Ureter (tissue), 1 donor: ENCODE results near the gene ARMC8. TPM values are rescaled to one million over a fixed set of nuclear protein-coding genes. Genes with fewer than 3 reads are reported as not detected.
"Not testable (repeated sequence)": the region's sequence is repeated elsewhere in the genome, so short reads cannot be mapped to it uniquely, and the experiment has no call there.

Experiments
- DNase-seq: peaks from one replicate; pipeline ENCODE4 v3.0.0-alpha.2; 2020; ENCODE audit warnings: low spot score
- total RNA-seq: library from RNA; stranded (reverse); gene quantifications from one replicate; pipeline ENCODE4 v1.2.4, GENCODE V29; 2023
- donor health status: DM: yes; HTN: yes; CAD: no.

Gene ARMC8, protein sequence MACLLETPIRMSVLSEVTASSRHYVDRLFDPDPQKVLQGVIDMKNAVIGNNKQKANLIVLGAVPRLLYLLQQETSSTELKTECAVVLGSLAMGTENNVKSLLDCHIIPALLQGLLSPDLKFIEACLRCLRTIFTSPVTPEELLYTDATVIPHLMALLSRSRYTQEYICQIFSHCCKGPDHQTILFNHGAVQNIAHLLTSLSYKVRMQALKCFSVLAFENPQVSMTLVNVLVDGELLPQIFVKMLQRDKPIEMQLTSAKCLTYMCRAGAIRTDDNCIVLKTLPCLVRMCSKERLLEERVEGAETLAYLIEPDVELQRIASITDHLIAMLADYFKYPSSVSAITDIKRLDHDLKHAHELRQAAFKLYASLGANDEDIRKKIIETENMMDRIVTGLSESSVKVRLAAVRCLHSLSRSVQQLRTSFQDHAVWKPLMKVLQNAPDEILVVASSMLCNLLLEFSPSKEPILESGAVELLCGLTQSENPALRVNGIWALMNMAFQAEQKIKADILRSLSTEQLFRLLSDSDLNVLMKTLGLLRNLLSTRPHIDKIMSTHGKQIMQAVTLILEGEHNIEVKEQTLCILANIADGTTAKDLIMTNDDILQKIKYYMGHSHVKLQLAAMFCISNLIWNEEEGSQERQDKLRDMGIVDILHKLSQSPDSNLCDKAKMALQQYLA
- 83.2 TPM for total RNA-seq

DNA sequence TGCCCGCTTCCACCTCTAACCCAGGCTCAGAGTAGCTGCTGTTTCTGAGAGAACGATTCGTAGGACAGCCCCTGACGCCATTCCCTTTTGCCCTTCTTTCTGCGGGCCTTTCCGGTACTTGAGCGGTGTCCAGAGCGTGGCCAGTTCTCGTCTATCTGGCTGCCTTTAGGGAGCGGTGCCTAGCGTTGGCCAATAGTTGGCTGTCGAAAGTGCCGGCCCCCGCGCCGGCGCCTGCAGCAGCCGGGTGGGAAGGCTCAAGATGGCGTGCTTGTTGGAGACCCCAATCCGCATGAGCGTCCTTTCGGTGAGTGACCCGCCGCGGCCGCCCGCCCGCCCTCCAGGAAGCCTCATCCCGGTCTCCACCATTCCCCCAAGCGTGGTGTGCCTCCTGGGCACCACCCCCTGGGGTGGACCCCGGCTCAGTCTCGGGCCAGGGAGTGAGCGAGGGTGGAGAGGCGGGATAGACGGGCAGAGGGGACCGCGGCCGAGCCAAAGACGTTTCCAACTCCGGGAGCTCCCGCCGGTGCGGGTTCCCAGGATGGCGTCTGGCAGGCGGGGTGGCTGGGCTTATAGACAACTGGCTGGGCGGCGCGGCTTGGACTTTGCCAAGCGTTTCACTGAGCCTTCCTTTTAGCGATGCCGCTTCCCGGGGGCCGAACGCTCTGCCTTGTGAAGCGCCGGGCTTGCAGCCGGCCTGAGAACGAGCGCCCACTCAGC is at the start of gene ARMC8:
ARMC8 (plus strand) TSS at position 6 of the 717 bp plus-strand sequence; CDS start at position 260, 254 bp downstream.
- peak; percentile 56 for DNase-seq

DNA sequence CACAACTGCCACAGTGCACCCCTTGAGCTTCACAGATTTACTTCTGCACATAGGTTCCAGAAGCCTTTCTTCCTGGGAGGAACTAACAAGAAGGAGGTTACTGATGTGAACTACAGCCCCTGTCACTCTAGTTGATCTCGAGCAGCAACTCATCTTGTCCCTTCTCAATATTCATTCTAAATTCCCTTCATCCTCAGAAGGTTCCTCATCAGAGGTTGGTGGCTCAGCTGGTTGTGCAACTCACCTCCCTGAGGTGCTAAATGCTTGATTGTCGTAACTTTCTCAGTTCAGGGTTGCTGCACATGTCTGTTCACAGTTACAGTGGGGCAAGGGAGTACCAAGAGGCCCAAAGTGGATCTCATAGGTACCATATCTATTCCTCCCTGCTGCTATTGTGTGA is 49.2 kb upstream of the ARMC8 start:
- no peak for DNase-seq

DNA sequence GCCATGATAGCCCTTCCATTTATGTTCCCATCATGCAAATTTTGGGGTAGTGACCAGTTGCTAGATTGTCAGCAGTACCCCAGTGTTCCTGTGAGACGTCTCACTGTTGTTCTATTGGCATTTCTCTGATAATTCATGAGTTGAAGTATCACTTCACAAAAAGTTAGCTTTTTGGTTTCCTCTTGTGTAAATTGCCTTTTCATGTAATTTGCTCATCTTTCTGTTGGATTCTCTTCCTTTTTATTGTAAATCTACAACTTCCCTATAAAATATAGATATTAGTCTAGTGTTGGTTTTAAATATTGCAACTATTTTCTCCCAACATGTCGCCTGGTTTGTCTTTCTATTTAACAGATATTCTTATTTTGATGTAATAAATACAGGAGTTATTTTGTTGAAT is 47.4 kb upstream of the ARMC8 start:
- DNase-seq = no peak

DNA sequence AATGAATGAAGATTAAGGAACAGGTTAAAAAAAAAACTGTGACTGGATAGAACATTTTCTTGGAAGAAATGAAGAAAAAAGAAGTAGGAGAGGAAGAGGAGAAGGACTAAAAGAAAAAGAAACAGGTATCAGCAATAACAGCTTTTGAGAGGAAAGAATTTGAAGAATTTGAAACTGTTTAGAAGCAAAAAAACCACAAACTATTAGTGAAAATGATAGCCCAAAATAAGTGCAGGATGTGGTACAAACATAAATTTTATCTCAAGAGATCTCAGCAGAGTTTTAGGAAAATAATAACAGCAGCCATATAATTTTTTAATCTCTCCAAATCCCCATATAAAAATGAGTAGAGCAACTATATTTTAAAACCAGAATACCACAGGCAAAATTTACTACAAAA is 46.2 kb upstream of the ARMC8 start:
- no peak for DNase-seq

DNA sequence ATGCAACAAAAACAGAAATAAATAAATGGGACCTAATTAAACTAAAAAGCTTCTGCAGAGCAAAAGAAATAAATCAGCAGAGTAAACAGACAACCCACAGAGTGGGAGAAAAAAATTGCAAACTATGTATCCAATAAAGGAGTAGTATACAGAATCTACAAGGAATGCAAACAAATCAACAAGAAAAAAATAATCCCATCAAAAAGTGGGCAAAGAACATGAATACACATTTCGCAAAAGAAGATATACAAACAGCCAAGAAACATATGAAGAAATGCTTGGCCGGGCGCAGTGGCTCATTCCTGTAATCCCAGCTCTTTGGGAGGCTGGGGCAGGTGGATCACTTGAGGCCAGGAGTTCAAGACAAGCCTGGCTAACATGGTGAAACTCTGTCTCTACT is 44.9 kb upstream of the ARMC8 start:
- not testable (repeated sequence) for DNase-seq

DNA sequence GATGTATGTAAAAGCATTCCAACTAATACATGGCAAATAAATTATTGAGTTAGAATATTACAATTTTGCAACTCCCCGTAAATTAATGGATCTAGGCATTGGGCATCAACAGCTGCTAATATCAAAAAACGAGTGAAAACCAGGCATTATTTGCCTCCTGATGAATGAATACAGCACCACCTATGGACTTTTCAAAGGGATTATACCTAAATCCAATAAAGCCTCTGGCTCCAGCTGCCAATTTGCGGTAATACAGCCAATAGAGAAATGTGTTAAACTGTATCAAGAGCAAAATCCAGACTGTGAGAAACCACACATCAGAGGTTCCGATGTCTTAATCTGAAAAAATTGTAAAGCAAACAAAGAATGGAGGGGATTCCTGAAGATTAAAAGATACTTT is 38.6 kb upstream of the ARMC8 start:
- DNase-seq = no peak

DNA sequence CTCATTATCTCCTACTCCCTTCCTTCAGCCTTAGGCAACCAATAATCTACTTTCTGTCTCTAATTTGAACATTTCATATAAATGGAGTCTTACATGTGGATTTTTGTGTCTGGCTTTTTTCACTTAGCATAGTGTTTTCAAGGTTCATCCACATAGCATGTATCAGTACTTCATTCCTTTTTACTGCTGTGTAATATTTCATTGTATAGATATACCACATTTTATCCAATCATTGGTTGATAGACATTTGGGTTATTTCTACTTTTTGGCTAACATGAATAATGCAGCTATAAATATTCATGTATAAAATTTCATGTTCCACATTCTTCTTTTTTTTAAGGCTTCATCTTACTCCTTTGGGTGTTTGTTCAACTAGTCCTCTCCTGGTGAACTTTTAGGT is 32.6 kb upstream of the ARMC8 start:
- no peak for DNase-seq

DNA sequence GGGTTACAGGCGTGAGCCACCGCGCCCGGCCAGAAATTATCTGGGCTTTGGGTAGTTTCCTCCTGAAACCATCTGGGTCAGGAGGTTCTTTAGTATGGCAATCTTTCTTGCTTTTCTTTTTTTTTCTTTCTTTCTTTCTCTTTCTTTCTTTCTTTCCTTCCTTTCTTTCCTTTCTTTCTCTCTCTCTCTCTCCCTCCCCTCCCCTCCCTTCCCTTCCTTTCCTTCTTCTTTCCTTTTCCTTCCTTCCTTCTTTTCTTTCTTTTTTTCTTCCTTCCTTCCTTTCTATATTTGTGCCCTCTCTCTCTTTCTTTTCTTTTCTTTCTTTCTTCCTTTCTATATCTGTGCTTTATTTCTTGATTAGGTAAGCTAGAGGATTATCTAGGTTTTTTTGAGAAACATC is 29.4 kb upstream of the ARMC8 start:
- DNase-seq = no peak

DNA sequence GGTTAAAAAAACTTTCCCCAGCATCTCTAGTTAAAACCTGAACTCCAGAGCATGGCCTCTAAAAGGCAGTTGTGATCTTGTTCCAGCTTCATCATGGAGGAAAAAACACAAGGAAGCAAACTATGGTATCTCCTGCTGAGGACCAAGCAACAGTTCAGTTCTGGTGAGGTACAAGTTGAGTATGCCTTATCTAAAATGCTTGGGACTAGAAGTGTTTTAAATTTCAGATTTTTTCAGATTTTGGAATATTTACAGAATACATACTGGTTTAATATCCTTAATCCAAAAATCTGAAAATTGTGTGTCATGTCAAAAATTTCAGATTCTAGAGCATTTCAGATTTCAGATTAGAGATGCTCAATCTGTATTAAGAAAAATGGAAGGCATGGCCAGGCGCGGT is 22.0 kb upstream of the ARMC8 start:
- DNase-seq = no peak

DNA sequence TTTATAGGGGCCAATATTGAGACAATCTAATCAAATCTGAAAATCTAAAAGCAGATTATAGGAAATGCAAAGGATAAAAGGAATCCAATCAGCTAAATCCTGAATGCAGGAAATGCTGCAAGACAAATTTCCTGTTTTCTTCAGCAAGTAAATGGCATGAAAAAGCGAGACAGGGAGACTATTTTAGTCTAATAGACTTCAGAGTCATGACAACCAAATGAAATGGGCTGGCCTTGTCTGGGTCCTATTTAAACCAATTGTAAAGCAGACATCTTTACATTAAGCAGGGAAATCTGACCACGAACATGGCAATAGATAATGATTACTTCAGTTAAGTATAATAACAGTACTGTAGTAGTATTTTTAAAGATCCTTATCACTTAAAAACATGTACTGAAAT is 14.5 kb upstream of the ARMC8 start:
- DNase-seq = no peak

DNA sequence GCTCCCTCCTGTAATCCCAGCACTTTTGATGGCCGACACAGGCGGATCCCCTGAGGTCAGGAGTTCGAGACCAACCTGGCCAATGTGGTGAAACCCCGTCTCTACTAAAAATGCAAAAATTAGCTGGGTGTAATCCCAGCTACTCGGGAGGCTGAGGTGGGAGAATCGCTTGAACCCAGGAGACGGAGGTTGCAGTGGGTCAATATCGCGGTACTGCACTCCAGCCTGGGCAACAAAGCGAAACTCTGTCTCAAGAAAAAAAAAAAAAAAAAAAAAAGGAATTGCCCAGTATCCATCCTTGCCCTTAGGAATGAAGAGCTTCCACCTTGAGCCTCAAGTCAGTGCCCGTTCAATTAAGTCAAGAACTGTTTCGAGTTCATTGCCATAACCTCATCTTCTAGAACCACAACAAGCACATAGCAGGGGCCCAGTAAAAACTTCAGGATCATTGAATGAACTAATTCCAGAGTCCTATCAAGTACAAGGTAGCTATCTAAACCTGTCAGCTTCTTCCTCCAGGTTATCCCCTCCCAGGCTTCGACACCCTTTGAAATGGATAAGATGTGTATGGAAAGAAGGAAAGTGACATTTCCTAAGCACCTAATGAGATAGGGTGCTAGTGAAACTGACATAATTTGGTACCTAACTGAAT is 13.2 kb upstream of the ARMC8 start:
- no peak for DNase-seq

DNA sequence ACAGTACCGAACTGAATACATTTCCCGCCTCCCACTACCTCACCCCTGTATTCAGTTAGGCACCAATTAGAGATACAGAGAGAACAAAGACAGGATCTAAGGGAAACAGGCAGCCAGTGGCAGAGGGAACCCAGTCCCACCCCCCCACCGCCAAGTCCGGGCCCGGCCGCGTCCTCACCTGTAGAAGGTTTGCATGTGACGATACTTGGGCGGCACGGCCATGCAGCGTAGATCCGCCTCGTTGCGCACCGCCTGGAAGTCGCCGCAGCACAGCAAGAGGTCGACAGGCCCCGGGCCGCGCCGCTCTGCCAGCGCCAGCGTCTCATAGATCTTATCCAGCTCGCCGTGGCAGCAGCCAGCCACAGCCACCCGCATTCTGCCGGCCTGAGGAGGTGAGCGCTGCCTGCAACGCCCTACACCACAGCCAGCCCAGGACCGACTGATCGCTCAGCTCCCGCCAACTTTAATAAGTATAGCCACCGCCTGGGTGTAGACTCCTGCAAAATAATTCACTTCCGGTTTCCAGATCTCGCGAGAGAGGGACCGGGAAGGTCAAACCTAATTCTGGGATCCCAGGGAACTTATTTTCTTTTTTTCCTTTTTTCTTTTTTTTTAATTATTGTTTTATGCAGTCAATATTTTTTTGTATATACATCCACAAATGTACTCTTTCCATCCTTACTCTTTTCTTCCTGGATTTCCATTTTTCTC is 12.5 kb upstream of the ARMC8 start, which contains the start of gene DBR1:
DBR1 (minus strand) TSS at position 501 of the 711 bp plus-strand sequence; CDS start at position 375, 126 bp downstream.
- peak; percentile 89 for DNase-seq

DNA sequence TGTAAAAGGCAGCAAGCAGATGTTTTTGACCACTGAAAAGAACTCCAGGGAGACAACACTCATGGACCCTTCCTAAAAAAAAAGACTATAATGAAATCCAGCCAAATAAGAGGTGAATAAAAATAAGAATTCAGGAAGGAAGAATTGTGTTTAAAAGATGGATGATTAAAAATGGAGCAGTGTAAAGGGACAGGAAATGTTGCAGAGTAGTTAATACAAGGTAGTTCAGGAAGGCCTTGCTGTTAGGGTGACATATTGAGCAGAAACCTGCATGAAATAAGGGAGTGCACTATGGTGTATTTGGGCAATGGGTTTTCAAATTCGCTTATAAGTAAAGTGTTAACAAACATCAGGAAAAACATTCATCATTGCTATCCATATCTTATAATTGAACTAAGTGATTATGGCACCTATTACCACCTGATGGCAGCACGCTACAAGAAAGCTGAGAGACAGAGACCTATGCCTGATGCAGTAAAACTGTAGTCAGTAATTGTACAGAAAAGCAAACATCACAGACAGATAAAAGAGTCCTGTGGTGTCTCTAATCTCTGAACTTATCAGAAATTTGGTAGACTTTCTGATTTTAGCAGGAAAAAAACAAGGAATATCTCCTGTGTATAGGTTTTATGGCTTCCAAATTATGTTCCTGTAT is 6.6 kb upstream of the ARMC8 start:
- DNase-seq = no peak

DNA sequence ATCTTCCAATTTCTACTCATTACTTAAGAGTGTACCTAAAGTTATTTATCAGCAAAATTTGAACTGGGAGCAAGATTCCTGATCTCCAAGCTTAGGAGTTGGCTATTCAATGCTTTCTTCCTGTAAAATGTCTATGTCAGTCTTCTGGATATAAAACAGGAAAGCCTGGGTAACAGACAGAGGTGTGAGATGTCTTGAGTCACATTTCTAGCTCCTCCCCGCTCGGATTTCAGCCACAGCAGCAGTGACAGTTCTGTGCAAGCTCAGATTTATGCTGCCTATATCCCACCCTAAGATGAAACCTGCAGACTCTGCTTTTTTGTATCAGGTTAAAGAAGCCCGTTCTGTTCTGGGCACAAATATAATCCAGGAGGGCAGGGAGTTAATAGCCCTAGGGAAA is 2.1 kb upstream of the ARMC8 start:
- no peak for DNase-seq

DNA sequence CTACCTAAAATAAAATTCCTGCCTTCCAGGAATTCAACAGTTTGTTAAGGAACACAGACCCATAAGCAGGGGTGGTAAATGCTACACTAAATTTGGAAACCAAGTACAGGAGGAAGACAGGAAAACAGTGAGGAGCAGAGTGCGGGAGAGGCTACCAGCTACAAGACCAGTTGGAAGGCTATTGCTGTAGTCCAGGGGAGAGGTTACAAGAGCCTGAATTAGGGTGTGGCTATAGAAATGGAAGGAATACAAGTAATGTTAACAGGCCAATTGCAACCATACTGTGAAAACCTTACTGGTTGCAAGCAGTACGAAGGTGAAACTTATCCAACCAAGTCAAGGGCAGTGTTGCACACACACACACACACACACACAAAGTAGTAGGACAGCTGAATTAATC is 880 bp upstream of the ARMC8 start:
- no peak for DNase-seq

DNA sequence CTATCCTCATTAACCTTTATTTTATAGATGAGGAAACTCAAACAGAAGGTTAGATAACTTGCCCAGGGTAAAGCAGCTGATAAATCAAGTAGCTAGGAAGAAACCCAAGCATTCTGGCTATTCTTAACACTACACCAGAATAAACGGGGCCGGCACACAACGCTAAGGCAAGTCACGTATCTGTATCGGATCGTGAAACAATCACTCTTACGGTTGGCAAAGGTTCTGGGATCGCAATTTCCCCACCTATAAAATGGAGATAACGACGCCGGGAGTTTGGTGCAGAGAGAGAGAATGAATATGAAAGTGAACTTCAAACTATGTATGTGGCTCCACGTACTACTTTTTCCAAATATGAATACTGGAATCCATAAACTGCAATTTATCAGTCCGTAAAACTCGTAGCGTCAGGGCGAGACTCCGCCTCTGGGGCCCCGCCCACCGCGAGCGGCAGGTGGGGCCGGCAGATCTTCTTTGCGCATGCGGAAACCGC is 252 bp upstream of the ARMC8 start:
- DNase-seq = peak; percentile 90

DNA sequence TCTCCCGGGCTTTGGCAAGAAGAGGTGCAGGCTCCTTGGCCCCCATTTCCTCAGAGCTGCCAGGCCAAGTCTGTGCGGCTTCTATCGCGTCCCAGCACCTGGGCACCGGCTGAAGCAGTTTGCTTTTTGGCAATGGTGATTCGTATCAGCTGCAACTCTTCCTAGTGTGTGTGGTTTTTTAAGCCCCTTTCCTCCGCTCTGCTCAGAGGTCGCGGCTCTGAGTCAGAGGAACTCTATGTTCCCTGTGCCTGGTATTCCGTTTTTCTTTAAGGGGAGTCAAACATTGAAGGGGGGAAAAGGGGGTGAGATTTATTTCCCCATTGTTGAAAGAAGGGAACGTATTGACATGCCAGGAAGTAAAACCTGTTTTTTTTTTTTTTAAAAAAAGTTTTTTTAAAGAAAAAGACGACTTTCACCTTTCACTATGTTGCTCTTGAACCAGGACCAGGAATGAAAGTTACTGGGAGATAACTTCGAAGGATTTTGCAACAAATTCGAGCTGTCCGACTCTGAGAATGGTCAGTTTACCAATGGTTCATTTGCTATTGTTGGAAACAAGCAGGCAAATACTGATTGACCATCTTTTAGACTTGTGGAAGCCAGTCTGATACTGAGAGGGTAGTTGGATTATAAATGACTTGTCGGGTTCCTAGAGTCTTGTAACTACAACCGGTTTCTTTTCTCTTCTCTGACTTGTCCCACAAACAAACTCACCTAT is 1.1 kb downstream of the ARMC8 start:
- DNase-seq = no peak

DNA sequence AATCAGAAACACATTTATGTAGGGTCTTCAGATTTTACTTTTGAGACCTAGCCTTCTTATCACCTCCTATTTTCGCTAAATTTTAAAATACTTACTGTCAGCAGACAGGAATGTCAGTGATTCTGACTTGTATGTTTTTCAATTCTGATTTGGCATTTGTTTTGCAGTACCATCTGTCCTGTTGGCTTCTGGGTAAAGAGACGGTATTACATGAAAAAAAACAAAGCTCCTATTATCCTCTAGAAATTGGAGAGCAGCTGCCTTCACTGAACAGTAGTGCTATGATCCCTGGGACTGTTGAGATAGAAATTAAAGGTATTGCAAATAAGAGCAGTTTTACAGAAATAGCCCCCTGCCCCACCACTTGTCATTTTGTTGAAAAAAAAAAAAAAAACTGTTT is 8.4 kb downstream of the ARMC8 start:
- no peak for DNase-seq

DNA sequence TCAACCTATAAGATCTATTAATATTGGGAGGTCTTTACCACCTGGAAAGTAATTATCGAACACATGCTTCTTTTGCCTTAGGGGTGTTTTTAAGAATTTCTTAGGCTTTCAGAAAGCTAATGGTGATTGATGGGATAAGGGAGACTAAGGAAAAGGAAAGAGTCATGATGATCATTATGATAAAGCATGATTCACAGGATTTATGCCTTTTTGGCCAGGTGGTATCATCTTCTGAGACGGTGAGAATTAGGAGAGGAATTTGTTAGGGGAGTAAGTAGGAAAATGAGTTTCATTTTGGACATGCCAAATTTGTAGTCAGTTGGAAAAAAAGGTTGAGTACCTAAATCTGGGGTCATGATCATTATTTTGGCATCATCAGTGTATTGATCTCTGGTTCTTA is 8.9 kb downstream of the ARMC8 start:
- DNase-seq = no peak

DNA sequence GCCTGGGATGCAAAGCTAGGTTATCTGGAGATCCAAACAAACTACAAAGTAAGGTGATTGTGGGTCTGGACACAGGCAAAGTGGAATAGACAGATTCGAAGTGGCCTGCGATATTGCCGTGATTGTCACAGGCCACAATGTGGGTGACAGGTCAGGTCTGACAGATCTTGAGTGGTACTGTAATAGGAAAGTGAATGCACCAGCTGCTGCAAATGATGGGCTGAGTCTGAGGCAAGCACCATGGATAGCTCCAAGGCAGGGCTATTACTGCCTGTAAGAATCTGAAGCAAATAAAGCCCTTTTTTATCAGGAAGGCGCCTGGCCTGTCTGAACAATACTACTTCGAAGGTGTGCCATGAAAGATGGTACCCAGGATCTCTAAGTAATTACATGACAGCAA is 10.0 kb downstream of the ARMC8 start:
- no peak for DNase-seq
